ENCODE measurements around the gene LCN6.

The LCN6 gene

DNA sequence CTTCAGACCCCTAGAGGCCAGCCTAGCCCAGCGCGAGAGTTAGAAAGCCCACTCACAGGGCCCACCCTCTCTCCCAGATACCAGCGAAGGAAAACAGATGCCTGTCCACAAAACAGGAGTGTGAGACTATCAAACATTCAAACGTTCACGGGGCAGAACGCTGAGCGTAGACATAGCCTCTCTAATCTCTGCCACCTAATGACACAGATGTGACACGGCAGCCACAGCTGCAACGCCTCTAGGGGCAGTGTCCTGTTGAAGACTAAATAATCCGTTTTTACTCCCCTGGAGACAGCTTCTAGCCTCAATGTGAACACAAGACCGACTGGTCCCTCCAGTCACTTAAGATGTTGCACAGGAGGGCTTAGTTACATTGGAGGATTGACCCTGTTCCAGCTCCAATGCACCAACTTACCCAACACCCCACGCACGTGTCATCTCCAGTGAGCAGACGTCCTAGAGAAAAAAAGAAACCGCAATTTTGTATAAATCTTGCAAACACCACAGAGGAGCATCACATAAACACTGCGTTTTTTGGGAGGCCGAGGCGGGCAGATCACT is 21.6 kb downstream of the LCN6 start:
- peaks cover 56% of the 10 kb centered on the region for H3K36me3 ChIP-seq
- no peaks in the 10 kb centered on the region; the same call in 1 of the 2 replicates for H3K9me3 ChIP-seq
- DNase-seq: peak; percentile 54
- TF ChIP-seq CTCF (IDR thresholded peaks at IDR 0.05; ENCODE audit: low read depth, low read length): peak; percentile 80
- H3K4me1 ChIP-seq: peaks cover 12% of the 10 kb centered on the region
- no peaks in the 10 kb centered on the region for H3K27me3 ChIP-seq
- H3K4me3 ChIP-seq (ENCODE audit: low read depth, low read length): peak overlapping the region; percentile 100

DNA sequence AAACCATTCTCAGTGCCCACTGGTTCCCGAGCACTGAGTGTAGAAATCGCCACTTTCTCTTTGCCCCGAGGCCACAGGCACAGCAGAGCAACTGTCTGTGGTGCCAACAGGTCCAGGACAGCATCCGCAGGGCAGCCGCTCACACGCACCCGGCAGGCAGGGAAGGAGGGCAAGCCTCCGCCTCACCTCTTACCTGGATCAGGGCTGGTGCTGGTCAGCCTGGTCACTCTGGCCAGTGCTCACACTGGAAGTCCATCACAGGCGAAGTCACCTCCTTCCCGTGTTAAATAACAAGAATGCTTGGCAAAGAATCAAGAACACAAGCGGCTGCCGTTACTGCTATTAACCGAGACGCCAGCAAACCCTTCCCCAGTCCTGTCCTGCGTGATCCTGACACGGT is 22.2 kb downstream of the LCN6 start:
- peak overlapping the region; percentile 100 for H3K4me3 ChIP-seq (ENCODE audit: low read depth, low read length)
- TF ChIP-seq CTCF (IDR thresholded peaks at IDR 0.05; ENCODE audit: low read depth, low read length): no peak

DNA sequence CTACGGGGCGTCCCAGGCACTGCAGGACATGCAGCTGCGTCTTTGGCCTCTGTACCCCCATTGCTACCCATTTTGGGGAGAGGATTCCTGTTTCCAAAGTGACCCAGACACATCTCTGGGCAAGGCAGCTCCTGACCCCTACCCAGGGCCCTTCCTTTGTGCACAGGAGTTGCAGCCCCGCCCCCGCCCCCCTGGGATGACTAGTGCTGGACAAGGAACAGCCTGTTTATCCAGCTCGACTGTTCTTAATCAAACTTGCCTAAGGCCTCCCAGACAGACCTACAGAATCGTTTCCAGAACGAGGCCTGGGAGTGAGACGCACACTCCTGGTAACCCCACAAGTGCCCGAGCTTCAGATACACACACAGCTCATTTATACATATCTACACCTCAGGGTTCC is 22.7 kb downstream of the LCN6 start:
- Histone ChIP-seq H3K4me3 (ENCODE audit: low read depth, low read length) (peak overlapping the region; percentile 100), H3K4me1 (peaks cover 23% of the 10 kb centered on the region), H3K36me3 (peaks cover 57% of the 10 kb centered on the region)

More for the DNA sequence above, 22.2 kb downstream of the LCN6 start:
- DNase-seq: no peak
- Histone ChIP-seq H3K27me3 (no peaks in the 10 kb centered on the region), H3K4me1 (peaks cover 18% of the 10 kb centered on the region), H3K9me3 (no peaks in the 10 kb centered on the region; the same call in 1 of the 2 replicates), H3K36me3 (peaks cover 56% of the 10 kb centered on the region)

GRCh38 chr9:136724772-136725171 is 23.6 kb downstream of the LCN6 start:
- Histone ChIP-seq H3K4me1 (peaks cover 30% of the 10 kb centered on the region), H3K36me3 (peaks cover 64% of the 10 kb centered on the region), H3K4me3 (ENCODE audit: low read depth, low read length) (peak overlapping the region; percentile 24; the same call in 1 of the 2 replicates), H3K9me3 (no peaks in the 10 kb centered on the region; the same call in 1 of the 2 replicates), H3K27me3 (no peaks in the 10 kb centered on the region)
- DNase-seq: no peak
- TF ChIP-seq CTCF (IDR thresholded peaks at IDR 0.05; ENCODE audit: low read depth, low read length): no peak

More for the DNA sequence above, 22.7 kb downstream of the LCN6 start:
- no peak for TF ChIP-seq CTCF (IDR thresholded peaks at IDR 0.05; ENCODE audit: low read depth, low read length)
- no peaks in the 10 kb centered on the region for H3K27me3 ChIP-seq
- DNase-seq: peak; percentile 57
- H3K9me3 ChIP-seq: no peaks in the 10 kb centered on the region; the same call in 1 of the 2 replicates

GRCh38 chr9:136723989-136724388 is 24.3 kb downstream of the LCN6 start:
- no peak for TF ChIP-seq CTCF (IDR thresholded peaks at IDR 0.05; ENCODE audit: low read depth, low read length)
- Histone ChIP-seq H3K36me3 (peaks cover 70% of the 10 kb centered on the region), H3K4me3 (ENCODE audit: low read depth, low read length) (no peak overlapping the region), H3K9me3 (no peaks in the 10 kb centered on the region), H3K4me1 (peaks cover 35% of the 10 kb centered on the region), H3K27me3 (no peaks in the 10 kb centered on the region)
- DNase-seq: no peak

DNA sequence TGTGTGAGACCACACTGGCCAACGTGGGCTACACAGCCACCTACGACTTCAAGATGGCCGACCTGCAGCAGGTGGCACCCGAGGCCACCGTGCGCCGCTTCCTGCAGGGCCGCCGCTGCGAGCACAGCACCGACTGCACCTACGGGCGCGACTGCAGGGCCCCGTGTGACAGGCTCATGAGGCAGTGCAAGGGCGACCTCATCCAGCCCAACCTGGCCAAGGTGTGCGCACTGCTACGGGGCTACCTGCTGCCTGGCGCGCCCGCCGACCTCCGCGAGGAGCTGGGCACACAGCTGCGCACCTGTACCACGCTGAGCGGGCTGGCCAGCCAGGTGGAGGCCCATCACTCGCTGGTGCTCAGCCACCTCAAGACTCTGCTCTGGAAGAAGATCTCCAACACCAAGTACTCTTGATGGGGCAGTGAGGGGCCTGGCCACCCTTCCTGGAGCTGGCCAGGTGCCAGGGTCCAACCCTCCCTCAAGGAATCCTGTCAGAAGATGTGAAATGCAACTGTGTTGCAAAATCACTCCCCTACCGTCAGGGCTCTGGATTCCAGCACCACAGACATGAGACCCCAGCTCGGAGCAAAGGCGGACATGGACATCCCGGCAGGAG is 24.9 kb downstream of the LCN6 start:
- peaks cover 35% of the 10 kb centered on the region for H3K4me1 ChIP-seq
- H3K27me3 ChIP-seq: no peaks in the 10 kb centered on the region
- H3K9me3 ChIP-seq: no peaks in the 10 kb centered on the region
- TF ChIP-seq CTCF (IDR thresholded peaks at IDR 0.05; ENCODE audit: low read depth, low read length): no peak
- no peak overlapping the region for H3K4me3 ChIP-seq (ENCODE audit: low read depth, low read length)
- H3K36me3 ChIP-seq: peaks cover 70% of the 10 kb centered on the region
- peak; percentile 50 for DNase-seq
